Left renal pelvis (tissue), 4 donors: ENCODE measurements around the gene NUP37. TPM values are rescaled to one million over a fixed set of nuclear protein-coding genes. Genes with fewer than 3 reads are reported as not detected.
"Not testable (repeated sequence)": the region's sequence is repeated elsewhere in the genome, so short reads cannot be mapped to it uniquely, and the experiment has no call there.

ENCODE experiments used
- DNase-seq, 4 donors: peaks; one replicate each; pipeline ENCODE4 v3.0.0-alpha.2; 2013; ENCODE audit warnings: low read depth in 4 of 4, low spot score in 3 of 4
- polyA plus RNA-seq, 4 donors: library from polyadenylated mRNA; unstranded; fragments of 120-200 nt; gene quantifications; one replicate each; pipeline ENCODE4 v1.2.1, GENCODE V29; 2013; ENCODE audit not compliant: insufficient read length in 4 of 4

NUP37 gene
- polyA plus RNA-seq, result 10 to 100 TPM; 26.4 to 37.3 (median 32.6) TPM

GRCh38 chr12:102119674-102120563 is at the start of gene NUP37, which contains the start of gene PARPBP:
TSS of gene NUP37 (minus strand) at chr12:102120114. CDS start at chr12:102118518, 1,596 bp downstream.
TSS of gene PARPBP (plus strand) at chr12:102120183. CDS start at chr12:102123889, 3,706 bp downstream.
- DNase-seq, result peak; percentile 74 to 77 (median 76)

- DNase-seq, result no peak
Observed at GRCh38 chr12:102167821-102168604, 48.1 kb upstream of the NUP37 start.

DNA sequence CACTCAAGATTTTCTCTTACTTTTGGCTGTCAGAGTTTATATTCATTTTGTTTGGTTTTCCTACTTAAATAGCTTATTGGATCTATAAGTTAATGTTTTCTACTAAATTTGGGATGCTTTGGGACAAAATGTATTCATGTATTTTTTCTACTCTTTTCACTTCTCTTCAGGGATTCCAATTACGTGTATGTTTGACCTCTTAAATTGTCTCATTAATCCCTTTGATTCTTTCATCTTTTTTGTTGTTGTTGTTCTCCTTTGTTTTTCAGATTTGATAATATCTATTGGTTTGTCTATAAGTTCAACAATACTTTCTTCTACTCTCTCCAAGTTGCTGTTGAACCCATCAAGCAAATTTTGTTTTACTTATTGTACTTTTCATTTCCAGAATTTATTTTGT is 43.5 kb upstream of the NUP37 start:
- DNase-seq, result no peak

- DNase-seq, result not testable (repeated sequence)
Observed at GRCh38 chr12:102155206-102155605, 35.3 kb upstream of the NUP37 start.

DNA sequence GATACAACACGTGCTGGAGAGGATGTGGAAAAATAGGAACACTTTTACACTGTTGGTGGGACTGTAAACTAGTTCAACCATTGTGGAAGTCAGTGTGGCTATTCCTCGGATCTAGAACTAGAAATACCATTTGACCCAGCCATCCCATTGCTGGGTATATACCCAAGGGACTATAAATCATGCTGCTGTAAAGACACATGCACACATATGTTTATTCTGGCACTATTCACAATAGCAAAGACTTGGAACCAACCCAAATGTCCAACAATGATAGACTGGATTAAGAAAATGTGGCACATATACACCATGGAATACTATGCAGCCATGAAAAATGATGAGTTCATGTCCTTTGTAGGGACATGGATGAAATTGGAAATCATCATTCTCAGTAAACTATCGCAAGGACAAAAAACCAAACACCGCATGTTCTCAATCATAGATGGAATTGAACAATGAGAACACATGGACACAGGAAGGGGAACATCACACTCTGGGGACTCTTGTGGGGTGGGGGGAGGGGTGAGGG is 27.2 kb upstream of the NUP37 start:
- DNase-seq, result not testable (repeated sequence)

DNA sequence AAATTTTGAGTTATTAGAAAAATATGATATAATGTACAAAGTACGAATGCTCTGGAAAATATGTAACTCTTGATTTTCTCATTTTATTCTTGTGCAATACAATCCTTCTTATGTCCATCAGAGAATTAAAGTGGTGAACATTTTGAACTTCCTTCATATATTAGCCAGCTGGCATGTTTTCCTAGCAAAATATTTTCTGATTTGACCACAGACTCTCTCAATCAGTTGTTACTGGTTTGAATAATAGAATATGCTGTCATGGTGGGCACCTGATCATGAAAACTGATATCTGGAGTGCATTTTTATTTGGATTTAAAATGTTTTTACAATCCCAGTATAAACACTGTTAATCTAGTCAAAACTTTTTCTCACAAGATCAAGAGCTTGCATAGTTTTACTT is 24.3 kb upstream of the NUP37 start:
- DNase-seq, result no peak

GRCh38 chr12:102142866-102143373 is 23.0 kb upstream of the NUP37 start:
- DNase-seq, result not testable (repeated sequence)

DNA sequence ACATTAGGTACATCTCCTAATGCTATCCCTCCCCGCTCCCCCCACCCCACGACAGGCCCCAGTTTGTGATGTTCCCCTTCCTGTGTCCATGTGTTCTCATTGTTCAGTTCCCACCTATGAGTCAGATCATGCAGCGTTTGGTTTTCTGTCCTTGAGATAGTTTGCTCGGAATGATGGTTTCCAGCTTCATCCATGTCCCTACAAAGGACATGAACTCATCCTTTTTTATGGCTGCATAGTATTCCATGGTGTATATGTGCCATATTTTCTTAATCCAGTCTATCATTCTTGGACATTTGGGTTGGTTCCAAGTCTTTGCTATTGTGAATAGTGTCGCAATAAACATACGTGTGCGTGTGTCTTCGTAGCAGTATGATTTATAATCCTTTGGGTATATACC is 17.7 kb upstream of the NUP37 start:
- not testable (repeated sequence) for DNase-seq

GRCh38 chr12:102131442-102131841 is 11.5 kb upstream of the NUP37 start:
- DNase-seq, result not testable (repeated sequence)

DNA sequence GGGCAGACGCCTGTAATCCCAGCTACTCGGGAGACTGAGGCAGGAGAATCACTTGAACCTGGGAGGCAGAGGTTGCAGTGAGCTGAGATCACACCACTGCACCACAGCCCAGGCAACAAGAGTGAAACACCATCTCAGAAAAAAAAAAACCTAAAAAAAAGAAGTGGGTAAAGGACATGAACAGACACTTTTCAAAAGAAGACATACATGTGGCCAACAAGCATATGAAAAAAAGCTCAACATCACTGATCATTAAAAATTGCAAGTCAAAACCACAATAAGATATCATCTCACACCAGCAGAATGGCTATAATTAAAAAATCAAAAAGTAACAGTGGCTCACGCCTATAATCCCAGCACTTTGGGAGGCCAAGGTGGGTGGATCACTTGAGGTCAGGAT is 10.8 kb upstream of the NUP37 start:
- not testable (repeated sequence) for DNase-seq

DNA sequence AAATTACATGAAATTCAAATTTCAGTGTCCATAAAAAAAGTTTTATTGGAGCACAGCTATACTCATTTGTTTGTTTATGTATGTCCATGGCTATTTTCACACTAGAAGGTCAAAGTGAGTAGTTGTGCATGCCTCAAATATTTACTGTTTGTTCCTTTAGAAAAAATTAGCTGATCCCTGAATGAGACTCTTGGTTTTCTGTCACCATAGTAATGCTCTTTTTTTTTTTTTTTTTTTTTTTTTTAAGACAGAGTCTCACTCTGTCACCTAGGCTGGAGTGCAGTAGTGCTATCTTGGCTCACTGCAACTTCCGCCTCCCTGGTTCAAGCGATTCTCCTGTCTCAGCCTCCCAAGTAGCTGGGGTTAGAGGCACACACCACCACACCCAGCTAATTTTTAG is 1.4 kb upstream of the NUP37 start:
- not testable (repeated sequence) for DNase-seq

- DNase-seq, result no peak
Observed at GRCh38 chr12:102120886-102121285, 972 bp upstream of the NUP37 start.

GRCh38 chr12:102120564-102120873 is 605 bp upstream of the NUP37 start:
- no peak for DNase-seq

- DNase-seq, result no peak
Observed at GRCh38 chr12:102118874-102119273, 1.0 kb downstream of the NUP37 start.

GRCh38 chr12:102116392-102116791 is 3.5 kb downstream of the NUP37 start:
- no peak for DNase-seq

DNA sequence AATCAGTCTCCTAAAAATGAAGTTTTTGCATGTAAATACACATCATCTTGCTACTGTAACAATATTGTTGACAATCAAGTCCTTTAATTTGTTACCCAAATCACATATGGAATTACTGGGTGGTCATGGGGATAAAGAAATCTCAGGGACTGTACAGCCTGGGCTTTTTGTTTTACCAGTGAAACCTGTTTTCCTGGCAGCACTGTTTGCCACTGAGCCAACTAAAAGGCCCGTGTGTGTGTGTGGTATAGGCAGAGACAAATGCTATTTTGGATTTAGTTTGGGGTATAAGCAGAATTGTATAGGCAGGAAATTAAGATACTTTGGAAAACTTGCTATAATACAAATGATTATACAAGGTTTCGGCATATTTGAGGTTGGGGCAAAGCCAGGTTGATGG is 5.7 kb downstream of the NUP37 start:
- no peak for DNase-seq

GRCh38 chr12:102110782-102111181 is 9.1 kb downstream of the NUP37 start:
- no peak for DNase-seq

GRCh38 chr12:102107970-102108369 is 11.9 kb downstream of the NUP37 start:
- DNase-seq, result no peak

GRCh38 chr12:102106905-102107304 is 13.0 kb downstream of the NUP37 start:
- DNase-seq, result no peak

DNA sequence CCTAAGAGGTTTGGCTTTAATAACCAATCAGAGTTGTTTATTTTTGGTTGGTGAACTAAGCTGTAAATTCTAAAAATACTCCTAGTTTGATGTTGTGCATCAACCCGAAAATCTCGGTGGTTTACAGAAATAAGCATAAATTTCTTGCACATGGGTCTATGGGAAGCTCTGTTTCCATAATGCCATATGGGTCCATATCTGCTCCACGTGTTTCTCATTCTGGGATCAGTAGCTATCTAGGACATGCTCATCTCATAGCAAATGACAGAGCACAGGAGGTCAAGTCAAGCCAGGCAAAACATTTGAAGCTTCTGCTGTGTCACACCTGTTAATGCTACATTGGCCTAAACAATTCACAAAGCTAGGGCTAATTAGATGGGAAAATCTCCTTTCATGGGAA is 23.1 kb downstream of the NUP37 start:
- no peak for DNase-seq

GRCh38 chr12:102095677-102096263 is 24.1 kb downstream of the NUP37 start:
- no peak for DNase-seq
